ENCODE measurements around the gene RXRA. TPM values are rescaled to one million over a fixed set of nuclear protein-coding genes. Genes with fewer than 3 reads are reported as not detected.

RXRA gene
- total RNA-seq, 6 donors from 2014 or later = 43.8 to 92.7 (median 74.1) TPM

- WGBS, 2 donors = 78 to 83% methylated on average over 12 to 13 of the region's 13 CpGs
- H3K36me3 ChIP-seq = peaks cover 10 to 28% (median 21%) of the 10 kb centered on the region in 4 donors
- no peaks in the 10 kb centered on the region for H3K27me3 ChIP-seq
- no peak overlapping the region for H3K4me3 ChIP-seq
- no peaks in the 10 kb centered on the region for H3K9me3 ChIP-seq
- peaks cover 61 to 74% (median 65%) of the 10 kb centered on the region in 4 donors for H3K4me1 ChIP-seq
- DNase-seq (no peak), ATAC-seq (ENCODE audit: low FRiP score in 2 of 2) (no peak)
- peak overlapping the region in 2 of 4 donors; percentile 23 to 86 for H3K27ac ChIP-seq
- TF ChIP-seq POLR2AphosphoS5 (IDR thresholded peaks at IDR 0.05) (no peak), CTCF (IDR thresholded peaks at IDR 0.05) (no peak), POLR2A (IDR thresholded peaks at IDR 0.05) (no peak), EP300 (IDR thresholded peaks at IDR 0.05) (no peak)
These were observed 87.0 kb downstream of the RXRA start for GRCh38 chr9:134413112-134413715.

GRCh38 chr9:134413890-134414623 is 87.8 kb downstream of the RXRA start:
- 59 to 60% methylated on average over 17 to 25 of the region's 29 CpGs for WGBS, 2 donors
- DNase-seq (peak; percentile 86 to 89), ATAC-seq (ENCODE audit: low FRiP score in 2 of 2) (peak in 1 of 2 donors; percentile 21)
- Histone ChIP-seq H3K27me3 (no peaks in the 10 kb centered on the region), H3K27ac (peak overlapping the region in 2 of 4 donors; percentile 6 to 86), H3K4me3 (no peak overlapping the region), H3K9me3 (no peaks in the 10 kb centered on the region), H3K36me3 (peaks cover 11 to 28% (median 24%) of the 10 kb centered on the region in 4 donors), H3K4me1 (peaks cover 53 to 65% (median 57%) of the 10 kb centered on the region in 4 donors)
- TF ChIP-seq POLR2AphosphoS5 (IDR thresholded peaks at IDR 0.05) = peak in 1 of 2 donors; percentile 70
- peak in 1 of 4 donors; percentile 12 for TF ChIP-seq EP300 (IDR thresholded peaks at IDR 0.05)
- no peak for TF ChIP-seq CTCF (IDR thresholded peaks at IDR 0.05)
- TF ChIP-seq POLR2A (IDR thresholded peaks at IDR 0.05) = no peak

- WGBS, 2 donors = 70 to 81% methylated on average over 4 to 17 of the region's 17 CpGs
- H3K4me3 ChIP-seq = no peak overlapping the region
- DNase-seq (no peak), ATAC-seq (ENCODE audit: low FRiP score in 2 of 2) (no peak)
- H3K27me3 ChIP-seq = no peaks in the 10 kb centered on the region
- TF ChIP-seq POLR2A (IDR thresholded peaks at IDR 0.05) = no peak
- H3K9me3 ChIP-seq = no peaks in the 10 kb centered on the region
- peaks cover 11 to 34% (median 29%) of the 10 kb centered on the region in 4 donors for H3K36me3 ChIP-seq
- H3K27ac ChIP-seq = peak overlapping the region in 1 of 4 donors; percentile 74
- peaks cover 46 to 56% (median 49%) of the 10 kb centered on the region in 4 donors for H3K4me1 ChIP-seq
These were observed 88.7 kb downstream of the RXRA start for GRCh38 chr9:134414900-134415425.

- TF ChIP-seq POLR2AphosphoS5 (IDR thresholded peaks at IDR 0.05) (no peak), CTCF (IDR thresholded peaks at IDR 0.05) (no peak), EP300 (IDR thresholded peaks at IDR 0.05) (no peak), POLR2A (IDR thresholded peaks at IDR 0.05) (no peak)
- DNase-seq = no peak
- peaks cover 11 to 45% (median 38%) of the 10 kb centered on the region in 4 donors for H3K36me3 ChIP-seq
These were observed 90.2 kb downstream of the RXRA start for GRCh38 chr9:134416385-134417015.

GRCh38 chr9:134418354-134418753 is 92.1 kb downstream of the RXRA start:
- Histone ChIP-seq H3K27ac (no peak overlapping the region), H3K36me3 (peaks cover 11 to 55% (median 44%) of the 10 kb centered on the region in 4 donors), H3K9me3 (no peaks in the 10 kb centered on the region), H3K4me3 (no peak overlapping the region), H3K4me1 (peaks cover 26 to 47% (median 31%) of the 10 kb centered on the region in 4 donors), H3K27me3 (no peaks in the 10 kb centered on the region)
- no peak for TF ChIP-seq CTCF (IDR thresholded peaks at IDR 0.05)
- TF ChIP-seq EP300 (IDR thresholded peaks at IDR 0.05) = no peak
- TF ChIP-seq POLR2AphosphoS5 (IDR thresholded peaks at IDR 0.05) = no peak
- ATAC-seq (ENCODE audit: low FRiP score in 2 of 2) = no peak
- no peak for DNase-seq
- WGBS, 2 donors = 95 to 100% methylated on average over 3 to 8 of the region's 8 CpGs

More at GRCh38 chr9:134416385-134417015, 90.2 kb downstream of the RXRA start:
- H3K27me3 ChIP-seq = no peaks in the 10 kb centered on the region
- no peak overlapping the region for H3K4me3 ChIP-seq
- ATAC-seq (ENCODE audit: low FRiP score in 2 of 2) = no peak
- H3K9me3 ChIP-seq = no peaks in the 10 kb centered on the region
- H3K27ac ChIP-seq = no peak overlapping the region
- WGBS, 2 donors = 80 to 86% methylated on average over 4 to 16 of the region's 19 CpGs
- H3K4me1 ChIP-seq = peaks cover 34 to 50% (median 38%) of the 10 kb centered on the region in 4 donors

All from upper lobe of left lung (tissue), 6 donors.